ENCODE measurements around the gene AFDN. TPM values are rescaled to one million over a fixed set of nuclear protein-coding genes. Genes with fewer than 3 reads are reported as not detected.

The AFDN gene
- total and polyA plus RNA-seq, 2 experiments from 2014 or later = 66.9 to 200 TPM

GRCh38 chr6:167946007-167946406 lies 119.3 kb downstream of the AFDN start:
- Histone ChIP-seq H3K79me2 (replicated peaks; ENCODE audit: insufficient read depth) (no peaks in the 10 kb centered on the region), H3F3A (replicated peaks; ENCODE audit: low read depth) (no peaks in the 10 kb centered on the region), H3K4me2 (no peak overlapping the region), H4K20me1 (replicated peaks; ENCODE audit: insufficient read depth) (peaks cover 6% of the 10 kb centered on the region; the same call in 1 of the 2 replicates), H3K4me3 (no peak overlapping the region), H3K9me2 (ENCODE audit: insufficient read depth) (no peaks in the 10 kb centered on the region), H3K36me3 (ENCODE audit: insufficient read depth) (peaks cover 53% of the 10 kb centered on the region), H3K27me3 (ENCODE audit: insufficient read depth) (no peaks in the 10 kb centered on the region), H3K4me1 (ENCODE audit: insufficient read depth) (no peaks in the 10 kb centered on the region), H2AFZ (no peak overlapping the region), H3K27ac (ENCODE audit: low read depth) (peak overlapping the region; percentile 42; the same call in 1 of the 2 replicates)
- DNase-seq (ENCODE audit: low spot score) (no peak), ATAC-seq (no peak)
- Mint-ChIP-seq H3K9me3 (no peaks in the 10 kb centered on the region; the same call in 2 of the 3 replicates), H3K4me3 (no peak overlapping the region), H3K27ac (no peak overlapping the region), H3K36me3 (ENCODE audit: low read depth) (peaks cover 66% of the 10 kb centered on the region), H3K27me3 (ENCODE audit: insufficient read depth, low read depth, poor library complexity) (peaks cover 2% of the 10 kb centered on the region), H3K4me1 (no peaks in the 10 kb centered on the region)
- TF ChIP-seq ZNF462 (CRISPR knock-in tag; IDR thresholded peaks at IDR 0.05) = no peak
- TF ChIP-seq CTCF (conservative IDR thresholded peaks at IDR 0.05; ENCODE audit: low read depth in 2 of 2) = no peak
- no peak for TF ChIP-seq EZH2 (IDR thresholded peaks at IDR 0.05; ENCODE audit: low read depth, unreplicated experiment)
- no peak for TF ChIP-seq REST (IDR thresholded peaks at IDR 0.05; ENCODE audit: unreplicated experiment)
- no peak for TF ChIP-seq STAT1 (IDR thresholded peaks at IDR 0.05; ENCODE audit: unreplicated experiment)
- TF ChIP-seq ZNF331 (CRISPR knock-in tag; IDR thresholded peaks at IDR 0.05; ENCODE audit: low read depth) = no peak
- no peak for TF ChIP-seq ETS1 (IDR thresholded peaks at IDR 0.05)
- TF ChIP-seq NANOG (IDR thresholded peaks at IDR 0.05; ENCODE audit: borderline replicate concordance) = no peak
- TF ChIP-seq CREB1 (CRISPR knock-in tag; IDR thresholded peaks at IDR 0.05; ENCODE audit: low read depth) = no peak
- TF ChIP-seq EZH2phosphoT487 (IDR thresholded peaks at IDR 0.05; ENCODE audit: unreplicated experiment) = no peak
- TF ChIP-seq ZNF114 (CRISPR knock-in tag; IDR thresholded peaks at IDR 0.05) = no peak
- no peak for TF ChIP-seq POLR2AphosphoS5 (IDR thresholded peaks at IDR 0.05; ENCODE audit: low read depth)
- TF ChIP-seq JUNB (IDR thresholded peaks at IDR 0.05; ENCODE audit: unreplicated experiment) = no peak
